Tibial artery (tissue), 4 donors: ENCODE data around the gene PLCG2.

Experiments
- DNase-seq, 2 donors: peaks; one replicate each; pipeline ENCODE4 v3.0.0-alpha.2; 2019
- H3K27ac ChIP-seq, 2 donors: fragments of 200-600 bp; sonication (generic) in 1 of 2; 1 replicate in 1 of 2; 2 replicates in 1 of 2; pipeline ENCODE4 v1.5.1; 2018 to 2019; ENCODE audit warnings: mild to moderate bottlenecking in 1 of 2
- H3K27me3 ChIP-seq, 2 donors: fragments of 200-600 bp; sonication (generic) in 1 of 2; one replicate each; pipeline versions ENCODE4 v1.5.1 to v1.6.0; 2016 to 2019
- H3K36me3 ChIP-seq, 3 donors: fragments of 200-600 bp; sonication (generic) in 2 of 3; one replicate each; pipeline ENCODE4 v1.5.1; 2016 to 2019; ENCODE audit warnings: mild to moderate bottlenecking in 2 of 3
- H3K4me1 ChIP-seq, 4 donors: fragments of 200-600 bp; sonication (generic) in 2 of 4; 1 replicate in 3 of 4; 2 replicates in 1 of 4; pipeline ENCODE4 v1.5.1; 2016 to 2019
- H3K4me3 ChIP-seq, 2 donors: fragments of 200-600 bp; sonication (generic) in 1 of 2; 1 replicate in 1 of 2; 2 replicates in 1 of 2; pipeline ENCODE4 v1.5.1; 2018 to 2019; ENCODE audit warnings: mild to moderate bottlenecking in 2 of 2
- H3K9me3 ChIP-seq, 3 donors: fragments of 200-600 bp; sonication (generic) in 1 of 3; one replicate each; pipeline ENCODE4 v1.5.1; 2016 to 2019
- intact Hi-C: fragments of 100-400 bp; cut with DNase I; formaldehyde crosslinking; loops from one replicate; pipeline ENCODE4 v1.15.0; 2023; ENCODE audit warnings: low total_unique reads
- TF ChIP-seq, protein P1 (sequence below), 2 experiments: fragments of 200-600 bp in 1 of 2; fragments of 450-650 bp in 1 of 2; IDR thresholded peaks; one replicate each; pipeline ENCODE4 v1.5.1; 2017 to 2019; ENCODE audit warnings: antibody characterized with exemption in 2 of 2, mild to moderate bottlenecking in 1 of 2, moderate library complexity in 1 of 2

Gene PLCG2

GRCh38 chr16:81780350-81780749 is 1.3 kb downstream of the PLCG2 start:
- Histone ChIP-seq H3K4me1 (peaks cover 0 to 17% (median 2%) of the 10 kb centered on the region in 4 donors), H3K27me3 (peaks cover 0 to 42% of the 10 kb centered on the region in 2 donors), H3K36me3 (no peaks in the 10 kb centered on the region), H3K27ac (no peak overlapping the region), H3K9me3 (no peaks in the 10 kb centered on the region), H3K4me3 (peak overlapping the region; percentile 47 to 57)
- intact Hi-C loops = no loop called here
- TF ChIP-seq, protein P1, sequence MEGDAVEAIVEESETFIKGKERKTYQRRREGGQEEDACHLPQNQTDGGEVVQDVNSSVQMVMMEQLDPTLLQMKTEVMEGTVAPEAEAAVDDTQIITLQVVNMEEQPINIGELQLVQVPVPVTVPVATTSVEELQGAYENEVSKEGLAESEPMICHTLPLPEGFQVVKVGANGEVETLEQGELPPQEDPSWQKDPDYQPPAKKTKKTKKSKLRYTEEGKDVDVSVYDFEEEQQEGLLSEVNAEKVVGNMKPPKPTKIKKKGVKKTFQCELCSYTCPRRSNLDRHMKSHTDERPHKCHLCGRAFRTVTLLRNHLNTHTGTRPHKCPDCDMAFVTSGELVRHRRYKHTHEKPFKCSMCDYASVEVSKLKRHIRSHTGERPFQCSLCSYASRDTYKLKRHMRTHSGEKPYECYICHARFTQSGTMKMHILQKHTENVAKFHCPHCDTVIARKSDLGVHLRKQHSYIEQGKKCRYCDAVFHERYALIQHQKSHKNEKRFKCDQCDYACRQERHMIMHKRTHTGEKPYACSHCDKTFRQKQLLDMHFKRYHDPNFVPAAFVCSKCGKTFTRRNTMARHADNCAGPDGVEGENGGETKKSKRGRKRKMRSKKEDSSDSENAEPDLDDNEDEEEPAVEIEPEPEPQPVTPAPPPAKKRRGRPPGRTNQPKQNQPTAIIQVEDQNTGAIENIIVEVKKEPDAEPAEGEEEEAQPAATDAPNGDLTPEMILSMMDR (IDR thresholded peaks at IDR 0.05) = no peak
- no peak for DNase-seq

GRCh38 chr16:81782236-81782635 is 3.1 kb downstream of the PLCG2 start:
- H3K36me3 ChIP-seq = no peaks in the 10 kb centered on the region
- peaks cover 0 to 42% of the 10 kb centered on the region in 2 donors for H3K27me3 ChIP-seq
- no peak overlapping the region for H3K4me3 ChIP-seq
- DNase-seq = no peak
- intact Hi-C loops = no loop called here
- no peaks in the 10 kb centered on the region for H3K9me3 ChIP-seq
- TF ChIP-seq, protein P1 (IDR thresholded peaks at IDR 0.05) = no peak
- peaks cover 0 to 17% (median 2%) of the 10 kb centered on the region in 4 donors for H3K4me1 ChIP-seq
- no peak overlapping the region for H3K27ac ChIP-seq

GRCh38 chr16:81784072-81784795 is 5.1 kb downstream of the PLCG2 start:
- DNase-seq = no peak
- Histone ChIP-seq H3K9me3 (no peaks in the 10 kb centered on the region), H3K27me3 (peaks cover 0 to 34% of the 10 kb centered on the region in 2 donors), H3K4me3 (no peak overlapping the region), H3K27ac (no peak overlapping the region), H3K36me3 (no peaks in the 10 kb centered on the region), H3K4me1 (peaks cover 0 to 9% (median 2%) of the 10 kb centered on the region in 4 donors)
- TF ChIP-seq, protein P1 (IDR thresholded peaks at IDR 0.05) = no peak
- intact Hi-C loops = no loop called here

GRCh38 chr16:81785138-81785924 is 6.2 kb downstream of the PLCG2 start:
- H3K27me3 ChIP-seq = peaks cover 0 to 24% of the 10 kb centered on the region in 2 donors
- intact Hi-C loops = no loop called here
- H3K27ac ChIP-seq = no peak overlapping the region
- TF ChIP-seq, protein P1 (IDR thresholded peaks at IDR 0.05) = no peak
- no peak for DNase-seq
- no peak overlapping the region for H3K4me3 ChIP-seq
- no peaks in the 10 kb centered on the region for H3K9me3 ChIP-seq
- no peaks in the 10 kb centered on the region for H3K4me1 ChIP-seq
- no peaks in the 10 kb centered on the region for H3K36me3 ChIP-seq

GRCh38 chr16:81786321-81786720 is 7.2 kb downstream of the PLCG2 start:
- H3K4me1 ChIP-seq = no peaks in the 10 kb centered on the region
- H3K36me3 ChIP-seq = no peaks in the 10 kb centered on the region
- H3K9me3 ChIP-seq = no peaks in the 10 kb centered on the region
- intact Hi-C loops = no loop called here
- no peak overlapping the region for H3K4me3 ChIP-seq
- TF ChIP-seq, protein P1 (IDR thresholded peaks at IDR 0.05) = no peak
- peaks cover 0 to 16% of the 10 kb centered on the region in 2 donors for H3K27me3 ChIP-seq
- no peak for DNase-seq
- H3K27ac ChIP-seq = no peak overlapping the region
